Measurements from ENCODE around the gene KIRREL3. TPM values are rescaled to one million over a fixed set of nuclear protein-coding genes. Genes with fewer than 3 reads are reported as not detected.

Gene KIRREL3
- total RNA-seq, 1 donor from 2014 or later: 0.82 TPM

- Mint-ChIP-seq H3K9me3 (no peaks in the 10 kb centered on the region), H3K4me1 (no peaks in the 10 kb centered on the region), H3K27ac (ENCODE audit: unreplicated experiment) (no peak overlapping the region), H3K36me3 (ENCODE audit: low read depth) (no peaks in the 10 kb centered on the region), H3K4me3 (no peak overlapping the region), H3K27me3 (ENCODE audit: low read depth) (no peaks in the 10 kb centered on the region)
- no peak for TF ChIP-seq CTCF (conservative IDR thresholded peaks at IDR 0.05)
- DNase-seq (ENCODE audit: low read depth, low spot score): no peak
These were observed 142.4 kb downstream of the KIRREL3 start for GRCh38 chr11:126857860-126858808.

GRCh38 chr11:126855536-126855935 lies 145.0 kb downstream of the KIRREL3 start:
- H3K36me3 Mint-ChIP-seq (ENCODE audit: low read depth): no peaks in the 10 kb centered on the region
- no peaks in the 10 kb centered on the region for H3K9me3 Mint-ChIP-seq
- no peak overlapping the region for H3K4me3 Mint-ChIP-seq
- H3K4me1 Mint-ChIP-seq: no peaks in the 10 kb centered on the region
- no peaks in the 10 kb centered on the region for H3K27me3 Mint-ChIP-seq (ENCODE audit: low read depth)
- no peak for TF ChIP-seq CTCF (conservative IDR thresholded peaks at IDR 0.05)
- no peak overlapping the region for H3K27ac Mint-ChIP-seq (ENCODE audit: unreplicated experiment)
- DNase-seq (ENCODE audit: low read depth, low spot score): no peak

- DNase-seq (ENCODE audit: low read depth, low spot score): no peak
- Mint-ChIP-seq H3K4me3 (no peak overlapping the region), H3K27me3 (ENCODE audit: low read depth) (no peaks in the 10 kb centered on the region), H3K9me3 (no peaks in the 10 kb centered on the region), H3K27ac (ENCODE audit: unreplicated experiment) (no peak overlapping the region), H3K36me3 (ENCODE audit: low read depth) (no peaks in the 10 kb centered on the region), H3K4me1 (no peaks in the 10 kb centered on the region)
- no peak for TF ChIP-seq CTCF (conservative IDR thresholded peaks at IDR 0.05)
These were observed 146.8 kb downstream of the KIRREL3 start for GRCh38 chr11:126853732-126854131.

GRCh38 chr11:126844789-126845188 lies 155.8 kb downstream of the KIRREL3 start:
- Mint-ChIP-seq H3K27me3 (ENCODE audit: low read depth) (no peaks in the 10 kb centered on the region), H3K9me3 (peaks cover 10% of the 10 kb centered on the region), H3K27ac (ENCODE audit: unreplicated experiment) (peak overlapping the region; percentile 66), H3K36me3 (ENCODE audit: low read depth) (no peaks in the 10 kb centered on the region), H3K4me1 (peaks cover 18% of the 10 kb centered on the region), H3K4me3 (no peak overlapping the region)
- DNase-seq (ENCODE audit: low read depth, low spot score): no peak
- no peak for TF ChIP-seq CTCF (conservative IDR thresholded peaks at IDR 0.05)

- Mint-ChIP-seq H3K27ac (ENCODE audit: unreplicated experiment) (no peak overlapping the region), H3K9me3 (peaks cover 10% of the 10 kb centered on the region), H3K36me3 (ENCODE audit: low read depth) (no peaks in the 10 kb centered on the region), H3K27me3 (ENCODE audit: low read depth) (no peaks in the 10 kb centered on the region), H3K4me1 (peaks cover 31% of the 10 kb centered on the region), H3K4me3 (no peak overlapping the region)
- no peak for TF ChIP-seq CTCF (conservative IDR thresholded peaks at IDR 0.05)
- DNase-seq (ENCODE audit: low read depth, low spot score): no peak
These were observed 157.5 kb downstream of the KIRREL3 start for GRCh38 chr11:126843096-126843495.

All from neural crest cell (in vitro differentiated cells).